HG02759 (cell line): ENCODE measurements around the gene ATAT1.

Source experiments
- ATAC-seq: cut with Tn5 transposase; IDR thresholded peaks from one replicate; pipeline ENCODE4 v1.9.1; 2021; ENCODE audit warnings: mild to moderate bottlenecking, moderate library complexity; ENCODE audit not compliant: unreplicated experiment

ATAT1 gene

DNA sequence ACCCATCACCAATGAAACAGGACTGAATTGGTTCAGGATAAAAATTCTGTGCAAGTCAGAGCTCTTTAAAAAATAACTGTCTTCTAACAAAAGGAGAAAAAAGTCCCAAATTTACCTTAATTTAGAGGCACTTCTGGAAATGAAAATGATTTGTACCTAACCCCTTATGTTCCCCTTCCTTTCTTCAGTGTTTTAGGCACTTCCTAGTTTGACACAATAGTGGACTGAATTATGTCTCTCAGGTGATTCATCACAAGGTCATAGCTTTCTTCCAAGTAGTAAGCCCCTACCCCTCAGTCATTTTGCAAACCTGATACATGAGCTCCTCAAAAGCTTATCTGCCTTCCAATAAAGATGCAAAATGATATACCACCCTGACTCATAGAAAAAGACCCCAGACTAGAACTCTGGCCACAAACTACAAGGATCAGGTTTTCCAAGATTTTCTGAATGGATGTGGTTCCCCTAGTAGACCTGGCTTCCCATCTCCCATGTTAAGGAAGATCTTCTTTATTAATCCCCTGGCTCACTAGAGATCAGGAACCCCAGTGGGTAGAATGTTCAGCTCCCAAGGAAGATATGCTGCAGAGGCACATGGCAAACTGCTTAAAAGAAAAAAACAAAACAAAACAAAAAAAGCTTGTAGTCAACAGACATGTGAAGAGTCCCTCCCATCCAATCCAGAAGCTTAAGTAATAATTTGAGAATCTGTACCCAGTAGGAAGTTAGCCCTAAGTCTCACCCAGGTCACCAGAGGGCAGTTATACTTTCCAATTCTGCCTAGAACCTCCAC, 13.2 kb upstream of the ATAT1 start:
- ATAC-seq, result no peak

DNA sequence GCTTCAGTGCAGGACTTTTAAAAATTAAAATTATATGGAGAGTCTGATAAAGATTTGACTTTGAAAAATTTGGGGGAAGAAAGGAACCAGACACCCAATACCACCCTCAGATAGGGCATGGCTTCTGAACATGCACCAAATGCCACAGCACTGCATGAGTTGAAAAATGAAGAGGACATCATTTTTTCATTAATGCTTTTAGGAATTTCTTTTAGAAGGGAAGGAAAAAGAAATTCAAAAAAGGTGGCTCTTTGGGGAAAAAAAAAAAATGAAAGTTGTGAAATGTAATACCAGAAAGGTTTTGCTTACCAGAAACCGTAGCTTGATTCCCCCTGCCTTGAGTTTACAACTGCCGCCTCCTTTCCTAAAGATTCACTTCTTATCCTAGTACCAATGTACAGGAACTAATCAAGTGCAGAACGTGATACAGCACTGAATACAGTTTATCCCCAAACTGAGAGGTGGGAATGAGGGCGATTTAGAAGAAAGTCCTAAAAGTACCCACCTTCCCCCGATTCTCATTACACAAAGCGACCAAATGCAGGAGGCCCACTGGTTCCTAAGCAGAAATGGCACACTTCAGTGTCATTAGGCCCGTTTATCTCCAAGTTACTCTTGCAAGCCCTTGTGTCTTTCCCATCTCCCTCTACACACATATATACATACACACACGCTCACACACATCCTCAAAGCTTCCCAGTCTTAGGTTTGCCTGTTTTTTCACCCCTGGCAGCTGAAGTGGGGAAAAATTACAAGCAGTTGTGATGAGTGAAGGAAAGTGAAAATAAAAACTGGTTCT, 12.4 kb upstream of the ATAT1 start:
- ATAC-seq, result no peak

GRCh38 chr6:30614843-30615218, 11.8 kb upstream of the ATAT1 start:
- ATAC-seq, result peak; percentile 33

- ATAC-seq, result no peak
These were observed 11.3 kb upstream of the ATAT1 start for GRCh38 chr6:30615219-30615957.

- no peak for ATAC-seq
These were observed 10.5 kb upstream of the ATAT1 start for GRCh38 chr6:30615958-30616810.

DNA sequence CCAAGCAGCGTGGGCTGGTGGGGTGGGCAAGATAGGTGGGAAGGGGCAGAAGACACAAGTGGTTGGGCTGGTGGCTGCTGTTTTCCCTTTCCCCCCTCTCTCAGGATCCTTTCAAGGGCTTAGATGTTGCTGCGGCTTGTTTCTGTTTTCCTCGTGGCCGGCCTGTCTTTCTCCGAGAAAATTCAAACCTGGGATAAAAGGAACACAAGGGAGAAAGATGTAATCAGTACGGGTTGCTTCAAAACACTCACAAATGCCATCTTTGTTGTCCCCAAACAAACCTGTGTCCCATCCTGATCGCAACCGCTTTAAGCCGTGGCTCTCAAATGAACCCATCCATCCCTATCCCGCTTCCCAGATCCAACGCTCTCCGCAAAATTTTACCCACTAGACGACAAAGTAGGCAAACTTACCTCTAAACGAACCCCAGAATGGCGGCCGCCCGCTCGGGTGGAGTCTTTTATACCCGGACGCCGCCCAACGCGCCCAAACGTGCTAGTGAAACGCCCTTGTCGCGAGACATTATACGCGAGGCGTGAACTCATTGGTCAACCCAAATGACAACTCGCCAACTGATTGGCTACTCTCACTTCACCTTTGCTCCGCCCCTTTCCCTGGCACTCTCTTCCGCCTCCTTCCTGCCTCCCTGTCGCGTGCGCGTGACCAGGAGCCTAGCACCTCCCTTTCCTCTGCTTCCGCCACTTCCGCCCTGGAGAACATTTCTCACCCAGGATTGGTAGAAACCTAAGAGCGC, 9.7 kb upstream of the ATAT1 start, which contains the start of gene PPP1R10:
Gene PPP1R10 (minus strand): TSS at position 433 of the 754 bp plus-strand sequence. CDS start 7,299 bp downstream, outside the sequence.
- peak; percentile 85 for ATAC-seq

DNA sequence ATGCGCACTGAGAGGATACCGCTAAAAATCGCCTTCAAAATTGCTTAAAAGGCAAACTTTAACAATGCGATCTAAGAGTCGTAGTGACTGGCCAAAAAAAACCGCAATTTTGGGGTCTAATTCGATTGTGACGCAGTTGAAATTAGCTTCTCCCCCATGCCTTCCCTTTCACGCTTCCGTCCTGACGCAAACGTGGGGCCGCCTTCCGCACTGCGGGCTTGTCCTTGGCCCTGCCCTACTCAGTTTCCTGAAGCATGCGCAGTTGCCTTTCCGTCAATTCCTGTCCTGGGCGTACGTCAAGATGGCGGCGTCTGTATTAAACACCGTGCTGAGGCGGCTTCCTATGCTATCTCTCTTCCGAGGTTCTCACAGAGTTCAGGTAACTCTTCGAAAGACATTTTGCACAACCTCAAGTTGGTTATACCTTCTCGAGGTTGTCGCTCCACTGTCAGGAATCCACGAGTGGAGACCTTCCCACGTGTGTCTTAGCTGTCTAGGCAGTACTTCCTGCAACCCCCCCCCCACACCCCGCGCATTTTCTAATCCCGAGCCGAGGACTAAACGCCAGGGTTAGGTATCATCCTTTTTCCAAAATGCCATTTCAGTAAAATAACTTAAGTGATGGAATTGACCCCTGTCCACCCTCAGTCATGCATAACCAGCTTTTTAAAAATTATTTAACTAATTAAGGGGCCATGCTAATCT, 9.0 kb upstream of the ATAT1 start, which contains the start of gene MRPS18B:
Gene MRPS18B (plus strand): TSS at position 276 of the 705 bp plus-strand sequence. CDS start 26 bp downstream, at position 302.
- peak; percentile 81 for ATAC-seq

DNA sequence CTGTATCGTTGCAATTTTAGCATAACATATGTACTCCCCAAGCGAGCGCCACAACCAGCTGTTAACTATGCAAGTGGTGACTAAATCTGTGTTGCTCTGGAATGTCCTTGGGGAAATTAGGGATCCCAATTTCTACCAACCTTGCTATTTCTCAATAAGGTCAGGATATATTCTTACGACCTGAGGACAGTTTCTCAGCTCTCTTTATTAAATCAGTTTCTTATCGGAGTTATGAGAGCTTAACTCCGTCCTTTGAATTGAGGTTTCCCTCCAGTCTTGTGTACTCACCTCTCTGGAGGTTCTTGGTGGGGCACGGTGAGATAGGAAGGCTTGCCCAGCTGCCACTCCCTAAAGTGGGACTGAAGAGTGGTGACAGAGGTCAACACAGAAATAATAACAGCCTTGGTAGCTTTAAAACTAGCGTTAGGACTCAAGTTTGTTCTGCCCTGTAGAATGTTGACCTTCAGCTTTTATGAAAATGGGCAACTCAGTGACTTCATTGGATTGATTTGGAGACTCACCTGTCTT, 8.3 kb upstream of the ATAT1 start:
- ATAC-seq, result no peak

GRCh38 chr6:30619561-30619960, 7.1 kb upstream of the ATAT1 start:
- ATAC-seq, result no peak

DNA sequence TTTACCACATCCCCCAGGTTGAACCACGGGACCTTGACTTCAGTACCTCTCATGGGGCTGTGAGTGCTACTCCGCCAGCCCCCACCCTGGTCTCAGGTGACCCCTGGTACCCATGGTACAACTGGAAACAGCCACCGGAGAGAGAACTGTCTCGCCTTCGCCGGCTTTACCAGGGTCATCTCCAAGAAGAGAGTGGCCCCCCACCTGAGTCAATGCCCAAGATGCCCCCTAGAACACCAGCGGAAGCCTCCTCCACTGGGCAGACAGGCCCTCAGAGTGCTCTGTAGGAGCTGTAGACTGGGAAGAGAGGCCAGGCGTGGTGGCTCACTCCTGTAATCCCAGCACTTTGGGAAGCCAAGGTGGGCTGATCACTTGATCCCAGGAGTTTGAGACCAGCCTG, 1.2 kb upstream of the ATAT1 start:
- no peak for ATAC-seq

DNA sequence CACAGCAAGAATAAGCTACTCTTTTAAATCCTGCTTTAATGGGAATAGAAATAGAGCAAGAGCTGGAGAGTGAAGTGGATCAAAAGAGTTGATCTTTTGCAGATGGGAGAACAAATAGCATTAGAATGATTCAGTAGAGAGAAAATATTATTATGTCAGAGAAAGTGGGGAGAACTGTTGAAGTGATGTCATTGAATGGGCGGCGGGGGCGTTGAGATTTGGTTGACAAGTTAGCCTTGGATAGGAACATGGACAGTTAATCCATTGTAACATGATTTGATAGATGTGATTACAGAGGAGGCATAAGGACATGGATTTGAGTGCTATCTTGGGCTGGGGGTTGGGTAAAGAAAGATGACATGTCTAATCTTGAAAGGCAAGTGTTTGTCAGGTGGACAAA, 9.2 kb downstream of the ATAT1 start:
- ATAC-seq, result no peak

DNA sequence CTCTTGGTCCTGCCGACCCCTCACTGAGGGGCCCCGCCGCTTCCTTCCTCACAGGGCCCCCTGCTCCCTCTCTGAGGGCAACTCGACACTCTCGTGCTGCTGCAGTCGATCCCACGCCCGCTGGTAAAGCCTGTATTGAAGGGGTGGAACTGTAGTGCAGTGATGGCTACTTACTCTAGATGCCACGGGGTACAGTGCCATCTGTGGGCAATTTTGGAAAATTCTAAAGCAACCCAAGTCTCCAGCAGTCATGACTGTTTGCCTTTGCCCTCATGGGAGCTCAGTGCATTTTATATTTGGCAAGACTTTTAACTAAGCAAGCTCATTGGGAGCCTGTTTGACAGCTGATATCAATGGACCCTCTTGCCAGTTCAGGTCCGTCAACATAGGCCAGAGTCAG, 13.8 kb downstream of the ATAT1 start:
- no peak for ATAC-seq

DNA sequence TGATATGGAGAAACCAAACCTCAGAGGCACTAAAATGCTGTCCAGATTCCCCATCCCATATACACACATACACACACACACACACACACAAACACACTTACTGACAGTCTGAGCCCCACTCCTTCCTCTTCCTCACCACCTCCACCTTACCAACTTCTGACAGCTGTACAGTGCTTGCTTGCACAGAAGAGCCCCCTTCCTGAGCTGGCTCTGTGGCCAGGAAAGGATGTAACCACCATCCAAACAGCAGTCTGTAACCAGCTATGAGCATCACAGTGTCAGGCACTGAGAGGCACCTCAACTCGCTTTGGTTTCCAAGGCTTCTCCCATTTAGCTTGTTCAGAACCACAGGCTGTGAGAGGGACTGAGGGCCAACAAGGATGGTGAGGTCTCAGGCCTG, 14.4 kb downstream of the ATAT1 start:
- no peak for ATAC-seq

- no peak for ATAC-seq
These were observed 17.0 kb downstream of the ATAT1 start for GRCh38 chr6:30643656-30644055.

DNA sequence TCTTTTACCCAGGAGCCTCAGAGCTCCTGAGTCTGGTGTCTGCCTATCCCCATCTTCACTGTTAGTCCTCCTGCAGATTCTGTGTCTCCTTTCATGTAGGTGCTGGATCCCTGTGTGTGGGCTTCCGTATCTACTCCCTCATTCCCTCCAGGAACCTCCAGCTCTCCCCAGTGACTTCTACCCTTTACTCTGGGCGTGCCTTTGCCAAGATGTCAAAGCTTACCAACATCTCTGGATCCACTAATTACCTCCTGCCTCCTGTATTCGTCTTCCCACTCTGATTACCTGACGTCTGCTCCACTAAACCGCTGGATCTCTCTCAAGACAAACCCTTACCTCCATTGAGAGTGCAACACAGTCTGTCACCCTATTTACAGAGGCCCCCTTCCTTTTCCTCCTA, 18.1 kb downstream of the ATAT1 start:
- ATAC-seq, result no peak

DNA sequence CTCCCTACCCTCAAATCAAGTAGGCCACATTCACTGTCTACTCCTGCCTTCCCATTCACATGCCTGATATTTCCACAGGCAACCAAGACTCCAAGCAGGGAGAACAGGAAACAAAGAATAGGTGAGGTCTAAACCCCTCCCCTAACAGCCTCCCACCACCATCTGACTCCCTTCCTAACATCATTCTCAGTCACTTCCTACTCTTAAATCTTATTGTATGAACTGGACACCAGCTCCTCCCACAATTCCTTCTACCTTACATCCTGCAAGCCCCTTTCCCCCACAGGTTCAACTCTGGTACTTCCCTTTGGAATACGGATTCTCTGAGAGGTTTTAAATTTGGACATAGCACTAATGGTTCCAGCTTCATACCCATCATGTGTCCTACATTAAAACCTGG, 19.3 kb downstream of the ATAT1 start:
- ATAC-seq, result no peak

DNA sequence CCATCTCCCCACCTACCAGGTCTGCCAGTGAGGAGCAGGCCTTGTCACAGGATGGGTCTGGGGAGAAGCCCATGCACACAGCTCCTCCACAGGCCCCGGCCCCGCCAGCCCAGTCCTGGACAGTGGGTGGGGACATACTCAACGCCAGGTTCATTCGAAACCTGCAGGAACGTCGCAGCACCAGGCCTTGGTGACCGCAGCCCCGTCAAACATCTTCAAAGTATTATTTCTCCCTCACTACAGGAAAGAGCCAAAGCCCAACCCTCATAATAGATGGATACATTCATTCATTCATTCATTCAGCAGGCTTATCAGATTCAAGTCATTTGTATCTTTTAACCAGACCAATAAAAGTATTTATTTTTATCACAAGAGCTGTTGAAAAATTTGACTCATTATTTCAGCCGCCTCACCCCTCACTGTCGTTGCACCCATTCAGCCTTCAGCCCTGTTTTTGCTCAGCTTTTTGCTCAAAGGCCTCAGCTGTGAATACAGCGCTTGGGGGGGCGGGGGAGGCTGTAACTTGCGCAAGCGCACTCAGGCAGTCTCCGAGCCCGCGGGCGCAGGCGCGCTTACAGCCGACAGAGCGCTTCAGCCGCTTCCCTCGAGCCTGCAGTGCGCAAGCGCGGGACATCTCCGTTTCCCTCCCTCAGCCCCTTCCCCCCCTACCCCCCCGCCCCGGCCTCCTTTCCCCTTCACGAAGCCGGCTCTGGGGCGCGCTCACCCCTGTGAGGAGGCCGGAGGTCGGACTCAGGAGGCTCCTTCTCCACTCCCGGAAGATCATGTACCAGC, 20.0 kb downstream of the ATAT1 start, which contains the start of gene C6orf136:
Gene C6orf136 (plus strand): TSS at position 684 of the 792 bp plus-strand sequence. CDS start 99 bp downstream, at position 783.
- ATAC-seq, result peak; percentile 65
